ENCODE data around the gene RGS12. TPM values are rescaled to one million over a fixed set of nuclear protein-coding genes. Genes with fewer than 3 reads are reported as not detected.

RGS12 gene
- total RNA-seq, 1 experiment from 2014 or later: 16.9 TPM

DNA sequence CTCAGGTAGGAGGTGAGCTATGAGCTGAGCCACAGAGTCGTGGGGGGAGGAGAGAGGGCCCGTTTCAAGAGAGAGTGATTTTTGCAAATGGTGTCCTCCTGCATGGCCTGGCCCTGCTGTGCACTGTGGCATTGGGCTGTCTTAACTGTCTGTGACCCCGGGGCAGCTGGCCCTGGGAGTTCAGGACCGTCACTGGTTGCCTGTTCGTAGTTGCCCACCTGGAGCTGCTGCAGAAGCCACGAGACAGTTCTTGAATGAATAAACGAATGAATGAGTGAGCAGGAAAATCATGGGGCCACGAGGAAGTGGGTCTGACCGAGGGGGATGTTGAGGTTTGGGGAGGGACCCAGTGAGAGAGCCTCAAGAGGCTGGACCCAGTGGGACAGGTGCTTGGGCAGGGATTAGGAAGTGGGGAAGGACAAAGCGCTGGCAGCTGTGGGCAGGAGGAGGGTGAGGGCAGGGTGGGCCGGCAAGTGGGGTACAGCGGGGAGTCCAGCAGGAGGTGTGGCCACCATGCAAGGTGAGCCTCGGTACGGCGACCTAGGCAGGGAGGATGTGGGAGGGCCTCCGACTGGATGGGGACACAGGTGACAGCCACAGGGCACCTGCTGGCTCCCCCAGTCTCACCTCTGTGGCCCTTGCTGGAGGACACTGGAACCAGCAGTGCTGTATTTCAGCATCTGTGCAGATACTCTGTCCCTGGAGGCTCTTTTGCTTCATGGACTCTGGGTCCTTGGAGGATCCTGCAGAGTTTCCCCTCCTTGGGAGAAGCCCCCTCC is 10.2 kb downstream of the RGS12 start:
- H3K27ac ChIP-seq (ENCODE audit: insufficient read length, low read depth, low read length): no peak overlapping the region
- no peak overlapping the region for H2BK120ac ChIP-seq (ENCODE audit: low read depth, low read length, poor library complexity, severe bottlenecking)
- H3K9me3 ChIP-seq (ENCODE audit: control insufficient read depth, low read depth, low read length): no peaks in the 10 kb centered on the region
- H3T11ph ChIP-seq (ENCODE audit: low read length): no peak overlapping the region
- no peak overlapping the region for H3K4ac ChIP-seq (ENCODE audit: low read depth, low read length)
- H3K27me3 Mint-ChIP-seq (ENCODE audit: low read depth): peaks cover 2% of the 10 kb centered on the region; the same call in 1 of the 2 replicates
- H2BK12ac ChIP-seq (ENCODE audit: insufficient read length, low read depth, low read length): no peak overlapping the region
- no peak overlapping the region for H3K9ac ChIP-seq (ENCODE audit: extremely low read depth, insufficient read length, low read length)
- no peak for TF ChIP-seq CTCF (conservative IDR thresholded peaks at IDR 0.05)
- no peaks in the 10 kb centered on the region for H3K9me3 Mint-ChIP-seq
- H3K36me3 Mint-ChIP-seq (ENCODE audit: insufficient read depth in 1 of 3, low read depth in 3 of 3): no peaks in the 10 kb centered on the region
- H3K4me2 ChIP-seq (ENCODE audit: insufficient read depth, insufficient read length, low read length): no peak overlapping the region
- H3K27ac Mint-ChIP-seq: peak overlapping the region in 2 of 3 experiments; percentile 45 to 49; a peak in 3 of 7 replicates
- H3K79me1 ChIP-seq (ENCODE audit: insufficient read depth, low read depth, low read length, poor library complexity, severe bottlenecking): no peaks in the 10 kb centered on the region
- peak; percentile 25 for DNase-seq
- no peak overlapping the region for H3K18ac ChIP-seq (ENCODE audit: insufficient read length, low read depth, low read length)
- H2AFZ ChIP-seq (ENCODE audit: low read length): no peak overlapping the region
- no CpG with 5 or more reads among the region's 16 CpGs for WGBS (ENCODE audit: extremely low coverage, insufficient read length, low lambda C conversion rate)
- no peaks in the 10 kb centered on the region for H3K79me2 ChIP-seq (ENCODE audit: insufficient read depth, low read length)
- no peak overlapping the region for H3K23ac ChIP-seq (ENCODE audit: insufficient read length, low read depth, low read length)
- peak overlapping the region; percentile 41 for H3K14ac ChIP-seq (ENCODE audit: insufficient read depth, low read length)
- H4K20me1 ChIP-seq (ENCODE audit: control insufficient read depth, insufficient read depth, insufficient read length): peaks cover 3% of the 10 kb centered on the region
- H3K23me2 ChIP-seq (ENCODE audit: insufficient read length, low read depth, low read length, poor library complexity, severe bottlenecking): no peaks in the 10 kb centered on the region
- H2BK5ac ChIP-seq (ENCODE audit: insufficient read length, low read length): no peak overlapping the region
- H3K56ac ChIP-seq (ENCODE audit: insufficient read length, low read depth, low read length): no peak overlapping the region
- H4K8ac ChIP-seq (replicated peaks; ENCODE audit: insufficient read length, low read depth, low read length): peak overlapping the region; percentile 13
- no peak overlapping the region for H4K91ac ChIP-seq (ENCODE audit: insufficient read length, low read depth, low read length)
- H4K5ac ChIP-seq (ENCODE audit: insufficient read length, low read depth, low read length): no peak overlapping the region
- H3K27me3 ChIP-seq (ENCODE audit: insufficient read depth, low read length): no peaks in the 10 kb centered on the region
- H3K4me1 Mint-ChIP-seq: peaks cover 43 to 64% of the 10 kb centered on the region in 2 experiments
- no peak overlapping the region for H2BK20ac ChIP-seq (ENCODE audit: low read depth, low read length, poor library complexity, severe bottlenecking)
- H3K4me3 Mint-ChIP-seq: no peak overlapping the region
- H3K4me1 ChIP-seq (ENCODE audit: insufficient read depth, low read length): no peaks in the 10 kb centered on the region
- H2AK5ac ChIP-seq (ENCODE audit: insufficient read length, low read length): no peak overlapping the region
- no peak overlapping the region for H2BK15ac ChIP-seq (ENCODE audit: low read depth, low read length)

Data from H9 (cell line).